Cardiac muscle cell (in vitro differentiated cells and primary cell): ENCODE data around the gene YAP1. TPM values are rescaled to one million over a fixed set of nuclear protein-coding genes. Genes with fewer than 3 reads are reported as not detected.
A peak's percentile ranks its signal among the peaks of the same experiment; 100 is the strongest.
"Not testable (repeated sequence)": the region's sequence is repeated elsewhere in the genome, so short reads cannot be mapped to it uniquely, and the experiment has no call there.

Source experiments
- DNase-seq, 2 donors: peaks; one replicate each; pipeline versions ENCODE4 v3.0.0 to v3.0.0-alpha.2; 2010 to 2017; ENCODE audit warnings: low read depth in 1 of 2, low spot score in 1 of 2
- H3K27ac ChIP-seq: fragments of 200-600 bp; sonication (generic); 2 replicates; pipeline ENCODE4 v1.5.1; 2016
- H3K27me3 ChIP-seq: fragments of 200-600 bp; sonication (generic); 2 replicates; pipeline ENCODE4 v1.6.0; 2016; ENCODE audit warnings: control low read depth
- H3K36me3 ChIP-seq: fragments of 200-600 bp; sonication (generic); 2 replicates; pipeline ENCODE4 v1.5.1; 2016; ENCODE audit warnings: control low read depth
- H3K4me1 ChIP-seq: fragments of 200-600 bp; sonication (generic); 2 replicates; pipeline ENCODE4 v1.8.1; 2017; ENCODE audit warnings: low read depth, mild to moderate bottlenecking, mixed run types
- H3K4me3 ChIP-seq: fragments of 200-600 bp; sonication (generic); 2 replicates; pipeline ENCODE4 v1.5.1; 2016; ENCODE audit warnings: mild to moderate bottlenecking
- H3K9me3 ChIP-seq: fragments of 200-600 bp; sonication (generic); 2 replicates; pipeline ENCODE4 v1.5.1; 2017; ENCODE audit warnings: low read depth, mild to moderate bottlenecking, control low read depth
- CTCF ChIP-seq: IDR thresholded peaks from 2 replicates; pipeline ENCODE4 v1.5.1; 2012; ENCODE audit warnings: low read depth, mild to moderate bottlenecking, low read length
- polyA plus RNA-seq: library from polyadenylated mRNA; unstranded; fragments of >200 nt; fragmentation: Nextera tagmentation; extraction: Ambion mirVana; gene quantifications from 2 replicates; pipeline ENCODE4 v1.2.1, GENCODE V29; 2016
- total RNA-seq: library from RNA; depleted of rRNA; stranded (reverse); fragments of >200 nt; gene quantifications from 2 replicates; pipeline ENCODE4 v1.2.3, GENCODE V29; 2016

Gene YAP1
- total and polyA plus RNA-seq, 2 experiments from 2014 or later, result 40.8 to 277 TPM

GRCh38 chr11:102199673-102200072 lies 89.4 kb downstream of the YAP1 start:
- no peak overlapping the region for H3K4me3 ChIP-seq
- H3K9me3 ChIP-seq, result no peaks in the 10 kb centered on the region
- no peak overlapping the region for H3K27ac ChIP-seq
- peaks cover 6% of the 10 kb centered on the region for H3K36me3 ChIP-seq
- no peak for TF ChIP-seq CTCF
- no peak for DNase-seq
- H3K27me3 ChIP-seq, result no peaks in the 10 kb centered on the region
- peaks cover 21% of the 10 kb centered on the region for H3K4me1 ChIP-seq

- not testable (repeated sequence) for H3K9me3 ChIP-seq
Observed at GRCh38 chr11:102200325-102200724, 90.1 kb downstream of the YAP1 start.

DNA sequence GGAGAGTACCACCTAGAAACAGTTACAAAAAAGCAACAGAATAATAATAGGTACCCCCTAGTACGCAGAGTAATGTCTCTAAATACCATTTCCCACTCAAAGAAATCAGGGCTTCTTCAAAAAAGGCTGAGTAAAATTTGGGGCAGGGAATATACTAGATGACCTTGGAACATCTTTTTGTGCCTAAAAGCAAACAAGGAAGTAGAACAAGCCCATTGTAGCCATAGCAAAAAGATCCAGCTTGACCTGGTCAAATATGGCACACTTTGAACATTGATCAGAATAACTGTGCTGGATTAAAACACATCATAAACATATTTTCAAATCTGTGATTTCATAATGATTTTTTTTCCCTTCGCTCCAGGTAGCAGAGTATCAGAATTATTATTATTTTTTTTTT lies 91.5 kb downstream of the YAP1 start:
- no peak for TF ChIP-seq CTCF
- Histone ChIP-seq H3K4me3 (no peak overlapping the region), H3K27me3 (no peaks in the 10 kb centered on the region), H3K9me3 (no peaks in the 10 kb centered on the region), H3K27ac (peak overlapping the region; percentile 17), H3K4me1 (peaks cover 14% of the 10 kb centered on the region), H3K36me3 (peaks cover 18% of the 10 kb centered on the region)
- DNase-seq, result no peak

More at GRCh38 chr11:102200325-102200724, 90.1 kb downstream of the YAP1 start:
- DNase-seq, H3K27me3 ChIP-seq, H3K36me3 ChIP-seq, H3K27ac ChIP-seq, H3K4me3 ChIP-seq: not testable (repeated sequence)
- H3K4me1 ChIP-seq, result peaks cover 21% of the 10 kb centered on the region

- H3K4me3 ChIP-seq, result no peak overlapping the region
- no peaks in the 10 kb centered on the region for H3K27me3 ChIP-seq
- H3K27ac ChIP-seq, result no peak overlapping the region
- peaks cover 30% of the 10 kb centered on the region for H3K36me3 ChIP-seq
- no peaks in the 10 kb centered on the region for H3K9me3 ChIP-seq
- TF ChIP-seq CTCF, result no peak
- no peak for DNase-seq
- peaks cover 2% of the 10 kb centered on the region for H3K4me1 ChIP-seq
Observed at GRCh38 chr11:102202972-102203371, 92.7 kb downstream of the YAP1 start.

- Histone ChIP-seq H3K27me3 (no peaks in the 10 kb centered on the region), H3K27ac (peak overlapping the region; percentile 57), H3K9me3 (no peaks in the 10 kb centered on the region), H3K4me3 (no peak overlapping the region), H3K4me1 (no peaks in the 10 kb centered on the region), H3K36me3 (peaks cover 39% of the 10 kb centered on the region)
- TF ChIP-seq CTCF, result no peak
- DNase-seq, result no peak
Observed at GRCh38 chr11:102204174-102204573, 93.9 kb downstream of the YAP1 start.

DNA sequence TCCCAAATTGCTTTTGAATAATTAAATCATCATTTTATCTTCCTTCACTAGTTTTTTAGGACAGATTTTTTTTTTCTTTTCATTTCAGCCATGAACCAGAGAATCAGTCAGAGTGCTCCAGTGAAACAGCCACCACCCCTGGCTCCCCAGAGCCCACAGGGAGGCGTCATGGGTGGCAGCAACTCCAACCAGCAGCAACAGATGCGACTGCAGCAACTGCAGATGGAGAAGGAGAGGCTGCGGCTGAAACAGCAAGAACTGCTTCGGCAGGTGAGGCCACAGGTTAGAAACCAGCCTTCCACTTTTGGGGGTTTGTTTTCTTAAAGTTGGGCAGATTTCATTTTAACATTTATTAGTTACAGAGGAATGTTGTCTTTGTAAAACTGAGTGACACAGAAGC lies 95.6 kb downstream of the YAP1 start:
- H3K27ac ChIP-seq, result peak overlapping the region; percentile 66
- no peak for TF ChIP-seq CTCF
- no peaks in the 10 kb centered on the region for H3K9me3 ChIP-seq
- H3K4me3 ChIP-seq, result no peak overlapping the region
- H3K4me1 ChIP-seq, result no peaks in the 10 kb centered on the region
- no peaks in the 10 kb centered on the region for H3K27me3 ChIP-seq
- DNase-seq, result no peak
- H3K36me3 ChIP-seq, result peaks cover 51% of the 10 kb centered on the region
